Ramos (cell line): ENCODE data around the gene BCL3.

Experiments used
- in situ Hi-C: fragments of 300-500 bp; cut with MboI; formaldehyde crosslinking; loops from one replicate; pipeline ENCODE4 v1.14.3; 2022; ENCODE audit warnings: low sequenced_read_pairs; ENCODE audit not compliant: unreplicated experiment

BCL3 gene

DNA sequence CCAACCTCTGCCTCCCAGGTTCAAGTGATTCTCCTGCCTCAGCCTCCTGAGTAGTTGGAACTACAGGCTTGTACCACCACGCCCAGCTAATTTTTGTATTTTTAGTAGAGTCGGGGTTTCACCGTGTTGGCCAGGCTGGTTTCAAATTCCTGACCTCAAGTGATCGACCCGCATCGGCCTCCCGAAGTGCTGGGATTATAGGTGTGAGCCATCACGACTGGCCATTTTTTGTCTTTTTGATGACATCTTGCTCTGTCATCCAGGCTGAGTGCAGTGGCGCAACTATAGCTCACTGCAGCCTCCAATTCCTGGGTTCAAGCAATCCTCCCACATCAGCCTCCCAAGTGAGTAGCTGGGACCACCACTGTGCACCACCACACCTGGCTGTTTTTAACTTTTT is 28.1 kb upstream of the BCL3 start:
- in situ Hi-C loops: loop anchor here (5.0 kb wide), 1 partner anchor 52 kb away; no protein-coding TSS in a partner anchor

DNA sequence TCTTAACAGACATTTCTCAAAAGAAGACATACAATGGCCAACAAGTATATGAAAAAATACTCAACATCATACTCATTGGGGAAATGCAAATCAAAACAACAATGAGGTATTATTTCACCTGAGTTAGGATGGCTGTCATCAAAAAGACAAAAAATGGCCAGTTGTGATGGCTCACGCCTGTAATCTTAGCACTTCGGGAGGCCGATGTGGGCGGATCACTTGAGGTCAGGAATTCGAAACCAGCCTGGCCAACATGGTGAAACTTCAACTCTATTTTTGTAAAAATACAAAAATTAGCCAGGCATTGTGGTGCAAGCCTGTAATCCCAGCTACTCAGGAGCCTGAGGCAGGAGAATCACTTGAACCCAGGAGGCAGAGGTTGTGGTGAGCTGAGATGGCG is 27.6 kb upstream of the BCL3 start:
- in situ Hi-C loops: loop anchor here (5.0 kb wide), 1 partner anchor 51 kb away; no protein-coding TSS in a partner anchor

DNA sequence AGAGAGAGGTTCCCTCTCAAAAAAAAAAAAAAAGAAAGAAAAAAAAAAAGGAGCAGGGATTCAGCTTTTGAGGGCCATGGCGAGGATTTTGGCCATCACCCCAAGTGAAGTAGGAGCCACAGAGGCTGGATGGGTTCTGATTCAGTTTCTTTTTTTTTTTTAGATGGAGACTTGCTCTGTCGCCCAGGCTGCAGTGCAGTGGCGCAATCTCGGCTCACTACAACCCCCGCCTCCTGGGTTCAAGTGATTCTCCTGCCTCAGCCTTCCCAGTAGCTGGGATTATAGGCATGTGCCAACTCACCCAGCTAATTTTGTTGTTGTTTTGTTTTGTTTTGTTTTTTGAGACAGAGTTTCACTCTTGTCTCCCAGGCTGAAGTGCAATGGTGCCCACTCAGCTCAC is 27.1 kb upstream of the BCL3 start:
- in situ Hi-C loops: loop anchor here (5.0 kb wide), 1 partner anchor 51 kb away; no protein-coding TSS in a partner anchor

DNA sequence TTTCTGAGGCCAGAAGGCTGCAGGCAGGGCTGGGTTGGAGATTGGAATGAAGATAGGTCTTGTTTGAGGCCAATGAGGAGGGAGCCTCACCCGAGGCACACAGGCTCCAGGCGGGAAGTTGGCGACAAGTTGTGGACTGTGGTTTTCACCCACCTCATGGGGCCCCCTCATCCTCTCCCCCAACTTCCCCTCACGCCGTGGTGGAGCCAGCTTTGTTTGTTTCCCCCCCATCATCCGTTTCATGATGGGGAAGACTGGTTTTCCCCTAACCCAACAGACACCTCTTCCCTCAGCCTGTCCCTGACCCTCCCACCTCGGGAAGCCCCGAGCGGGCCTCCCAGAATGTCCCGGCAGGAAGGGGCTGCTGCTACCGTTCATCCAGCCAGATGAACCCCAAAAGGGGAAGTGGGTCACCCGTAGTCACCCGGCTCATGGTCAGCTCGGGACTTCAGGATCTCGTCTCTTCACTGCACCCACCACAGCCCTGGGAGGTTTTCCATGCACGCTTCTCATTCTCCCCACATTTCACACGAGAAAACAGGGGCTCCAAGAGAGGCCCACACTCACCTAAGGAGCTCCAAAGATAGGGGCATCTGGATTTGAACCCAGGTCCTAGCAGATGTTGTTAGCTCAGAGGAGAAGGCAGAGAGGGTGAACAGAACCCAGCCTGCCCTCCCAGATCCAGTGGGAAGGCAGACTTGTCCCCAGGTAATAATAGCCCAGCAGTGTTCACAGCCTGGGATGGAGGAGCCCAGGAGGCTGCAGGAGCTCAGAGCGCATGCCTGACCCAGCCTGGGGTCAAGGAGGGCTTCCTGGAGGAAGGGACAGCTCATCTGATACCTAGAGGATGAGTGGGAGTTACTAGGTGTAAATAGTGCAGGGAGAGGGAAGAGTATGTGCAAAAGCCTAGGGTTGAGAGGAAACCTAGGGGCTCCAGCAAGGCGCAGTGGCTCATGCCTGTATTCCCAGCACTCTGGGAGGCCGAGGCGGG is 26.1 kb upstream of the BCL3 start:
- in situ Hi-C loops: loop anchor here (5.0 kb wide), 1 partner anchor 50 kb away; no protein-coding TSS in a partner anchor

DNA sequence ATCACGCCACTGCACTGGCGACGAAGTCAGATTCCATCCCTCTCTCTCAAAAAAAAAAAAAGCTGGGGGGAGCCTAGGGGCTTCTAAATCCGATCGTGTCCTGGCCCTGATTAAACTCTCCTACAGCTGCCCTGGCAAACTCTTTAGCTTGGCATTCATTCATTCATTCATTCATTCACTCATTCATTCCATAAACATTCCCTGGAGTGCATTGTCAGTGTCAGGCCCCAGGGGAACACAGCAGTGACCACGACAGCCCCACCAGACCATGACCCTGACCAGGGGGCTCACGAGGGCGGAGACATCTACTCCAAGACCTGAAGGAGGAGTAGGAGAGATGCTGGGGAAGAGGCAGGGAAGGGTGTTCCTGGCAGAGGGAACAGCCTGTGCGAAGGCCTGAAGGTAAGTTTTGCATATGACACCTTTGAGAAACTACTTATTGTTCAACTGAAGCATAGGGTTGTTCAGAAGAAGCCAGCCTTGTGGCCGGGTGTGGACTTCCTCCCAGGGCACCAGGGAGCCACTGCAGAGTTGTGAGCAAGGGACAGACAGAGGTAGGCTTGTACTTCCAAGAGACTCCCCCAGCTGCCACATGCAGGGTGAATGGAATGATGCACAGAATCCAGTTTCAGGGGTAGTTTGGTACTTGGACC is 25.1 kb upstream of the BCL3 start:
- in situ Hi-C loops: loop anchor here (5.0 kb wide), 1 partner anchor 49 kb away; no protein-coding TSS in a partner anchor

DNA sequence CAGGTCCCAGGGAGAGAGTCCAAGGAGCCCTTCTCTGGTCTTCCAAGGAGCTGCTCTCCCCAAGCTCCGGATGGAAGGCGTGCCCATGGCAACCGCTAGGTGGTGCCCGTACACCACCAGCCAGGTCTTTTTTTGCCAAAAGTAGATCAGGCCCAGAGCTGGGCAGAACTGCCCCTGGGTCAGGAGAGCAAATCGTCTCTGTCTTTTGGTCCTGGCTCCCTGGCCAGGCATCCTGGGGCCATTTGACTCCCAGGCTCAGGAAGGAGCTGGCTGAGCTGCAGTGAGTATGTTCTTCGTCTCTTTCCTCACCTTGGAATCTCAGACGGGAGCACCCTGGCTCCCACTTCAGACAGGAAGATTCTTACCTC is 24.6 kb upstream of the BCL3 start:
- in situ Hi-C loops: loop anchor here (5.0 kb wide), 1 partner anchor 48 kb away; no protein-coding TSS in a partner anchor

DNA sequence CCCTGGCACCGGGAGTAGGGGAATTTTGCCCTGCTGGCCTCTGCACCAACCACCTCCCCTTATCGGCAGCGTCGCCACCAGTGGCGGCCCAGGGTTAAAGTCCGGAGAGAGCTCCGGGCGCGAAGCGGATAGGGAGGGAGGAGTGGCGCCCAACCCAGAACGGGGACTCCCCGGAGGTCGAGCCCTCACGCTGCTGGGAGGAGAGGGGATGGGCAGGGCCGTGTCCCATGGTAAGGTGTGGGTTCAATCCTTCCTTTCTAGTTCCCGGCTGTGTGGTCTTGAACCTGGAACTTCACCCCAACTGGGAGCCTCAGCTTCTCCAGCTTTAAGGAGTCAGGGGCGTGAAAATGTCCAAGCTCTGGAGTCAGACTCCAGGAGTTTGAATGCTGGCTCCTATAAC is 23.3 kb upstream of the BCL3 start:
- in situ Hi-C loops: no loop called here

DNA sequence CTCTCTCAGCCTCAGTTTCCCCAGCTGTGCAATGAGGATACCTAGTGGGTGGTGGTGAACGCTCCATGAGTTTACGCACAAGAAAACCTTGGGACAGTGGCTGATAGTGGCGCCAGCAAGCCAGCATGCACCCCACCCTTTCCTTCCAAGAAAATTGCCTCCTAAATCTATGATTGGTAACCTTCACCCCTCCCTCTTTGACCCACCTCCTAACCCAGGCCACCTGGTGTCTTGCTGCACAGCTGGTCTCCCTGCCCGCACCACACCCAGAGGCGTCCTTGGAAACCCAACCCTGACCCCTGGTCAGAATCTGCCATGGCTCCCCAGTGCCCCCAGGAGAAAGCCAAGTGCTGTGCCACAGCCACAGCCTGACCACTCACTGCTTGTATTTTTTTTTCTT is 22.8 kb upstream of the BCL3 start:
- in situ Hi-C loops: no loop called here

DNA sequence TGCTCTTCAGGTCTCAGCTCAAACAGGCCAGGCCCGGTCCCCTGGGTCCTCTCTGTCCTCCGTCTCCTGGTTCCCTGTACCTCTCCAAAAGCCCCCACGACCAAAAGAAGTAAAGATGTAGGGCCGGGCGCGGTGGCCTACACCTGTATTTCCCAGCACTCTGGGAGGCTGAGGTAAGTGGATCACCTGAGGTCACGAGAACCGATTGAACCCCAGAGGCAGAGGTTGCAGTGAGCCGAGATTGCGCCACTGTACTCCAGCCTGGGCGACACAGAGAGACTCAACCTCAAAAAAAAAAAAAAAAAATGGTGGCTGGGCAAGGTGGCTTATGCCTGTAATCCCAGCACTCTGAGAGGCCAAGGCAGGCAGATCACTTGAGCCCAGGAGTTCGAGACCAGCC is 22.0 kb upstream of the BCL3 start:
- in situ Hi-C loops: no loop called here

DNA sequence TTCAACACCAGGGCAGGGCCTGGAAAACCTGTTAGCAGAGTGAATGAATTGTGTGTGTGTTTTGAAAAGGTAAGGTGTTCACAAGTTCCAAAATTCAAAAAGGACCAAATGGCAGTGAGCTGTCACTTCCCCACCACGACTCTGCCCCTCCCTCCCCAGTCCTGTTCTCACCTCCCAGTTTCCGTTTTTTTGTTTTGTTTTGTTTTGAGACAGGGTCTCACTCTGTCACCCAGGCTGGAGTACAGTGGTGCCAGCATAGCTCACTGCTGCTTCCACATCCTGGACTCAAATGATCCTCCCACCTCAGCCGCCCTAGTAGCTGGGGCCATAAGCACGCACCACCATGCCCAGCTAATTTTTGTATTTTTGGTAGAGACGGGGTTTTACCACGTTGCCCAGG is 20.3 kb upstream of the BCL3 start:
- in situ Hi-C loops: no loop called here

DNA sequence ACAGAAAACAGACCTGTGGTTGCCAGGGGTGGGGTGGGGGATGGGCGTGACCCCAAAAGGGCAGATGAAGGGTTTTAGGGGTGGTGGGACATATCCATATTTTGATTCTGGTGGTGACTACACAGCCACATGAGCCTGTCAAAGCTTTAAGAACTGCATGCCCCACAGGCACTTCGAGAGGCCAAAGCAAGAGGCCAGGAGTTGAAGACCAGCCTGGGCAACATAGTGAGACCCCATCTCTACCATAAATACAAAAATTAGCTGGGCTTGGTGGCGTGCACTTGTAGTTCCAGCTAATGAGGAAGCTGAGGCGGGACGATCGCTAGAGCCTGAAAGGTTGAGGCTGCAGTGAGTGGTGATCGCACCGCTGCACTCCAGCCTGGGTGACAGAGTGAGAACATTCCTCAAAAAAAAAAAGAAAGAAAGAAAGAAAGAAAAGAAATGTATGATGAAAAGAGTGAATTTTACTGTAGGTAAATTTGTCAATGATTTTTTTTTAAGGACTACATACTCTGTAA is 18.9 kb upstream of the BCL3 start:
- in situ Hi-C loops: no loop called here

DNA sequence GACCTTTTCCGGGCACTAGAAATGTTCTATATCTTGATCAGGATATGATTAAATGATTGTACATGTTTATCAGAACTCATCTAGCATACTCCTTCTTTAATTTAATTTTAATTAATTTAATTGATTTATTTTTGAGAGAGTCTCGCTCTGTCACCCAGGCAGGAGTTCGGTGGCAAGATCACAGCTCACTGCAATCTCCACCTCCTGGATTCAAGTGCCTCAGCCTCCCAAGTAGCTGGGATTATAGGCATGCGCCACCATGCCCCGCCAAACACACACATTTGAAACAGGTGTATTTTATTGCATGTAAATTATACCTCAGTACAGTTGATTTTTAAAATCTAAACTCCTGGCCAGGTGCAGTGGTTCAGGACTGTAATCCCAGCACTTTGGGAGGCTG is 17.4 kb upstream of the BCL3 start:
- in situ Hi-C loops: no loop called here

DNA sequence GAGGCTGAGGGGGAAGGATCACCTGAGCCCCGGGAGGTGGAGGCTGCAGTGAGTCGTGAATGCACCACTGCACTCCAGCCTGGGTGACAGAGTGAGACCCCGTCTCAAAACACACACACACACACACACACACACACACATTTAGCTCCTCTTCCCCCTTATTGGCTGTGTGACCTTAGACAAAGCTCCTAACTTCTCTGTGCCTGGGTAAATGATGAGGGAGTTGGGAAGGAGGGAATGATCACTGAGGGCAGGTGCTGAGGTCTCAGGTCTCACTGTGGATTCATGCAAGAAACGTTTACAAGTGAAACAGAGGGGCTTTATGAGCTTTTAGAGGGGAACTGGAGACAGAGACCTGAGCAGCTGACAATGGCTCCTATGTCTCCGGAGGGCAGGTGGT is 16.9 kb upstream of the BCL3 start:
- in situ Hi-C loops: no loop called here

DNA sequence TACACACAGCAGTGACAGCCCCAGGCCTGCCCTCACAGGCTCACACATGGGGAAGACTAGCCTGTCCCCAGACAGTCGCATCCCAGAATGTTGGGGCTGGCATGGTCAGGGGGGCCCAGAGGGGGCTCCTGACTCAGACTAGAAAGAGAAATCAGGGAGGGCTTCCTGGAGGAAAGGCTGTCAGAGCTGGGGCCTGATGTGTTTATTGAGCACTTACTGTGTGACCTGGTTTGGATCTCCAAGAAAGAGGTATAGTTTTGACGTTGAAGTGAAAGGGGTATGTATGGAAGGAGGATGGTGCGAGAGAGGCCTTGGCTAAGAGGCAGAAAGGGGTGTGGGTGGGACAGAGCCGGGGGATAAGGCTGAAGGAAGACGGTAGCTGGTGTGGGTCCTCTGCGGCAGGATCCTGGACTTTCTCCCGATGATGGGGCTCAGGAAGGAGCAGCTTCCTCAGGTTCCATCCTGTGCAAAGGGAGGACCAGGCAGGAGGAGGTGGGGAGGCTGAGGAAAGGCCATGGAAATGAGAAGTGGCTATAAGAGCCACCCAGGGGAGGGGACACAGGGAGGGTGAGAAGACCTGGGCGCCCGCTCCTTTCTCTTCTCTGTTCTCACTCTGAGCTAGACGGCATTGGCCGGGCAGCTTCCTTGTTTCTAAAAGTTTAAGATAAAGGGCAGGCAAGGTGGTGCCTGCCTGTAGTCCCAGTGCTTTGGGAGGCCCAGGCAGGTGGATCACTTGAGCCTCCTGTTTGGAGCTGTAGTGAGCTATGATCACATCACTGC is 16.1 kb upstream of the BCL3 start:
- in situ Hi-C loops: no loop called here

DNA sequence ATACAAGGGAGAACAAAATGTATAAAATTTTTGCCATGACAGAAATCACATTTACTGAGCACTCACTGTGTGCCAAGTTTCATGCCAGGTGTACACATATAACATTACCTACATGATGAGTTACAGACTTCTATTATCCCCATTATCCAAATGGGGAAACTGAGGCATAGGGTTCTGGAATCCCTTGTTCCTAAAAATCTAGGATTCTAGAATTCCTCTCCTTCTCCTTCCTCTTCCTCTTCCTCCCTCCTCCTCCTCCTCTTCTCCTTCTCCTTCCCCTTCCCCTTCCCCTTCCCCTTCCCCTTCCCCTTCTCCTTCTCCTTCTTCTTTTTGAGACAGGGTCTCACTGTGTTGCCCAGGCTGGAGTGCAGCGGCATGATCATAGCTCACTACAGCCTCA is 14.2 kb upstream of the BCL3 start:
- in situ Hi-C loops: no loop called here

DNA sequence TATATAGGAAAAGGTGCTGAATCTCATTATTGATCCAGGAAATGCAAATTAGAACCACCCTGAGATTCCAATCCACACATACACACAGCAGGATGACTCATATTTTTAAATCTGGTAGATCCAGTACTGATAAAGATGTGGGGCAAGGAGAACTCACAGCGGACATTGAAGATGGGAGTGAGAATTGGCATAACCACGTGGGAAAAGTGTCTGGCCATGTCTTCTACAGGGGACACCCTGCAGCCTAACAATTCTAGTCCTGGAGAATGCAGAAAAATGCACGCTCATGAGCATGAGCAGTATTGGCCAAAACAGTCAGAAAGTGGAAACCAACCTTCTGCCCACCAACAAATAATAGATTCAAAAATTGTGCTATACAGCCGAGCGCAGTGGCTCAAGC is 13.5 kb upstream of the BCL3 start:
- in situ Hi-C loops: no loop called here

DNA sequence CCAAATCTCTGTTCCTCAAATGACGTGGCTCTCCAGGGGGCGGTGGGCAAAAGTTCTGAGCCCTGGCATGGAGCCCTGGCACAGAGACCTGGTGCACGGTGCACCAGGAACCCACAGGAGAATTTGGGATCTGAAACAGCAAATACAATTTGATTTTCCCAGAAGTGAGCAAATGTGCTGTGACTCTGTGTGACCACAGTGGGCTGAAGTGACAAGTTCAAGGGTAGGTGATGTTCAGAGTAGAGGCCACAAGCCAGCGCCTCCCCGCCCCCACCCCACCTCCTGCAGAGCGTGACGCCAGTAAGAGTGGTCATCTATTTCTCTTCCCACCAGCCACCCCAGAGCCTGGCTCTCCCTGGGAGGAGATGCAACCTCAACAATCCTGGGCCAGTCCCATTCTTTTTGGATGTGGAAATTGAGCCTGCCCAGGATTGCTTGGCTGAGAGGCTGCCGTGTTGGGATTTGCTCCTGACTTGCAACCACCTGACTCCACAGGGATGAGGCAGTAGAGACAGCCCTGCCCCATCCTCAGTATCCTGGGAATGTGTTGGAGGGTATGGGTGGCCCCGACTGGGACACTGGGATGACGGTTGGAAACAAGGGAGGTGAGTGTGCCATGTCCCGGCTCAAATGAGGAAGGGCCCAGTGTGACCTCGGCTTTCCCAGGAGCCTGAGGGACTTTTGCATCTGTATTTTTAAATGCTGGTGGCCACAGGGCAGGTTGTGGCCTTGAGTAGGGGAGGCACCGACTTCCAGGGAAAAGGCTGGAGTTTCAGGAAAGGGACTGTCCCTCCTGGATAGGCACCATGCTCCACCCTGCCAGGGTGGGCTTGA is 11.1 kb upstream of the BCL3 start:
- in situ Hi-C loops: no loop called here

DNA sequence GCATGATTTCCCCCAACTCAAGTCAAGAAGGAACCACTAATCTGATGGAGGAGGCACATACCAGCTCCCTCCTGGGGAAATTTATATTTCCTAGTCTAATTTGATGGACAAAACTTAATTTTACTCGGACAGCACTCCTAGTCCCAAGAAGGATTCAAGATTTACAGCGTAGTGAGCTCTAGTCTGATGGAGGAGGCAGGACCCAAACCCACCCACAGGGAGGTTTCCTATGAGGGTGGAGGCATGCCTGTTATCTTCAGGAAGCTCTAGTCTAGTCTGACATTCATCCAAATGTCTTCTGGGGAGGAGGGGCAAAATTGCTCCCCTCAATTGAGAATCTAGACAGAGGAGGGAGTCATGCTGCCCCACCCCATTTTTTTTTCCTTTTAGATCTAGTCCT is 10.4 kb upstream of the BCL3 start:
- in situ Hi-C loops: no loop called here
